Osteocyte (in vitro differentiated cells): ENCODE results near the gene CD70. TPM values are rescaled to one million over a fixed set of nuclear protein-coding genes. Genes with fewer than 3 reads are reported as not detected.
A peak's percentile ranks its signal among the peaks of the same experiment; 100 is the strongest.
"Not testable (repeated sequence)": the region's sequence is repeated elsewhere in the genome, so short reads cannot be mapped to it uniquely, and the experiment has no call there.

Source experiments
- DNase-seq: peaks from one replicate; pipeline ENCODE4 v3.0.0; 2021; ENCODE audit warnings: mixed read lengths; ENCODE audit not compliant: unreplicated experiment; ENCODE audit errors: extremely low spot score
- H3K27ac Mint-ChIP-seq: one replicate; pipeline ENCODE4 v1.8.0; 2021; ENCODE audit warnings: mild to moderate bottlenecking, mixed read lengths; ENCODE audit not compliant: unreplicated experiment
- H3K27me3 Mint-ChIP-seq: one replicate; pipeline ENCODE4 v1.8.0; 2021; ENCODE audit warnings: mixed read lengths; ENCODE audit not compliant: unreplicated experiment
- H3K36me3 Mint-ChIP-seq: one replicate; pipeline ENCODE4 v1.8.0; 2021; ENCODE audit warnings: mixed read lengths; ENCODE audit not compliant: unreplicated experiment
- H3K4me1 Mint-ChIP-seq: one replicate; pipeline ENCODE4 v1.8.0; 2021; ENCODE audit warnings: mixed read lengths; ENCODE audit not compliant: unreplicated experiment
- H3K4me3 Mint-ChIP-seq: one replicate; pipeline ENCODE4 v1.8.0; 2021; ENCODE audit warnings: mild to moderate bottlenecking, moderate library complexity, mixed read lengths; ENCODE audit not compliant: unreplicated experiment
- H3K9me3 Mint-ChIP-seq: one replicate; pipeline ENCODE4 v1.8.0; 2021; ENCODE audit warnings: mixed read lengths; ENCODE audit not compliant: unreplicated experiment
- CTCF ChIP-seq: fragments of 200-600 bp; sonication (generic); IDR thresholded peaks from 2 replicates; pipeline ENCODE4 v1.5.0; 2021; ENCODE audit warnings: antibody characterized with exemption, mild to moderate bottlenecking, moderate library complexity
- total RNA-seq: library from RNA; stranded (reverse); gene quantifications from 2 replicates; pipeline ENCODE4 v1.2.1, GENCODE V29; 2021

The CD70 gene
- total RNA-seq, 1 donor from 2014 or later, result 0.54 TPM

GRCh38 chr19:6599866-6600454 lies 9.0 kb upstream of the CD70 start:
- Mint-ChIP-seq H3K27ac (no peak overlapping the region), H3K4me1 (no peaks in the 10 kb centered on the region), H3K9me3 (no peaks in the 10 kb centered on the region), H3K36me3 (no peaks in the 10 kb centered on the region), H3K27me3 (peaks cover 19% of the 10 kb centered on the region), H3K4me3 (no peak overlapping the region)
- peak; percentile 4 for DNase-seq
- TF ChIP-seq CTCF, result no peak

GRCh38 chr19:6598254-6598892 lies 7.4 kb upstream of the CD70 start:
- H3K27ac Mint-ChIP-seq, H3K4me1 Mint-ChIP-seq, H3K36me3 Mint-ChIP-seq, H3K9me3 Mint-ChIP-seq, H3K4me3 Mint-ChIP-seq: not testable (repeated sequence)
- peaks cover 24% of the 10 kb centered on the region for H3K27me3 Mint-ChIP-seq
- DNase-seq, result peak; percentile 10

- peaks cover 24% of the 10 kb centered on the region for H3K27me3 Mint-ChIP-seq
These were observed 6.7 kb upstream of the CD70 start for GRCh38 chr19:6597471-6598253.

GRCh38 chr19:6596621-6597020 lies 5.7 kb upstream of the CD70 start:
- no peaks in the 10 kb centered on the region for H3K9me3 Mint-ChIP-seq

More at GRCh38 chr19:6597471-6598253, 6.7 kb upstream of the CD70 start:
- not testable (repeated sequence) for H3K27ac Mint-ChIP-seq, H3K36me3 Mint-ChIP-seq, H3K4me3 Mint-ChIP-seq, H3K4me1 Mint-ChIP-seq, H3K9me3 Mint-ChIP-seq
- peak; percentile 19 for DNase-seq

GRCh38 chr19:6593651-6594416 lies 2.9 kb upstream of the CD70 start:
- no peak for TF ChIP-seq CTCF
- H3K36me3 Mint-ChIP-seq, result no peaks in the 10 kb centered on the region
- no peak overlapping the region for H3K27ac Mint-ChIP-seq
- DNase-seq, result no peak
- H3K27me3 Mint-ChIP-seq, result peaks cover 40% of the 10 kb centered on the region
- peaks cover 17% of the 10 kb centered on the region for H3K4me1 Mint-ChIP-seq
- no peak overlapping the region for H3K4me3 Mint-ChIP-seq
- no peaks in the 10 kb centered on the region for H3K9me3 Mint-ChIP-seq

More at GRCh38 chr19:6596621-6597020, 5.7 kb upstream of the CD70 start:
- Mint-ChIP-seq H3K27ac (no peak overlapping the region), H3K4me1 (no peaks in the 10 kb centered on the region), H3K36me3 (no peaks in the 10 kb centered on the region), H3K27me3 (peaks cover 24% of the 10 kb centered on the region), H3K4me3 (no peak overlapping the region)
- DNase-seq, result no peak
- no peak for TF ChIP-seq CTCF
